ENCODE measurements around the gene TTLL9. TPM values are rescaled to one million over a fixed set of nuclear protein-coding genes. Genes with fewer than 3 reads are reported as not detected.

TTLL9 gene
- polyA plus RNA-seq, 1 of the 3 experiments (the other 2 are of a cell fraction), result 0.23 TPM

DNA sequence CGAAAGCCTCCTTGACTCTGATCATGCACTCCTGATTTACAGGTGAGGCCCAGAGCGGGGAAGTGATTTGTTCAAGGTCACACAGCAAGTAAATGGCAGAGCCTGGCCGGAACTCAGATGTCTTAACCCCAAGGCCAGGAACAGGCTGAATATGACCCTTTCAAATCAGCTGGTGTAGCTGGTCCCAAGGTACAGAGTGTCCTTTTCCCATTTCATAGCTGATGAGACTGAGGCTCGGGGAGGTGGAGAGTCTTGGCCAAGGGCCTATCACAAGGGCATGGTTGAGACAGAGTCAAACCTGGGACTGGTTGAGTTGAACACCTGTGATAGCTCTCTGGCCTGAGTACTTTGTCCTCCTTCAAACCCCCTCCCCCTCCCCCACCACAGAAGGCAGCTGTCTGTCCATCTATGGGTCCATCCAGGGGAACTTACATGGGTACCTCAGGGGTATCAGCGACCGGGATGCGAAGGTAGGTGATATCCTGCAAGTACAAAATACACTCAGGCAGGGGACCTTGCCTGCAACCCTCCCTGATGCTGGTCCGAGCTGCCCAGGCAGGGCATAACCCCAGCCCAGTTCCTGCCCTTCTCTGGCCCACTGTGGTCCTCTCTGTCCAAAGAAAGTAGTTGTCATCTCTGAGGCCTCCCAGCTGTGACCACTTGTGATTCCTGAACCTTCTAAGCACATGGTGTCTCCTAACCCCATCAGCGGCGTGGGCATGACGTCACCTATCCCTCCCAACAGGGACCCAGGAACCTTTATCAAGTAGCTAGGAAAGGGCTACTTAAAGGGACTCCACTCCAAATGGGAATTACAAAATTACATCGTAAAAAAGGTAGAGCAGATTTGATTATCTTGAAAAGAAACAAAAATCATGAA lies 5.7 kb upstream of the TTLL9 start:
- Histone ChIP-seq H2AFZ (ENCODE audit: low read depth) (no peak overlapping the region), H3K4me3 (ENCODE audit: low read depth in 2 of 2, low read length in 1 of 2) (no peak overlapping the region), H3K79me2 (ENCODE audit: insufficient read depth) (no peaks in the 10 kb centered on the region), H3K4me1 (ENCODE audit: control insufficient read depth in 1 of 2, insufficient read depth in 2 of 2, low read depth in 1 of 2, low read length in 1 of 2) (peaks cover 0 to 37% of the 10 kb centered on the region in 2 experiments; a peak in 2 of 4 replicates), H3K36me3 (replicated peaks in 1 of 2; ENCODE audit: control insufficient read depth in 1 of 2, insufficient read depth in 2 of 2, low read length in 1 of 2) (no peaks in the 10 kb centered on the region), H3K9ac (no peak overlapping the region), H3K9me2 (no peaks in the 10 kb centered on the region), H3F3A (replicated peaks; ENCODE audit: insufficient read depth) (peaks cover 5% of the 10 kb centered on the region), H4K20me1 (ENCODE audit: insufficient read depth) (no peaks in the 10 kb centered on the region), H3K4me2 (no peak overlapping the region), H3K9me3 (no peaks in the 10 kb centered on the region), H3K27ac (ENCODE audit: low read depth in 2 of 2, low read length in 1 of 2) (no peak overlapping the region), H3K27me3 (ENCODE audit: insufficient read depth) (no peaks in the 10 kb centered on the region)
- no peak for DNase-seq
- no peak for TF ChIP-seq NFIC (IDR thresholded peaks at IDR 0.05; ENCODE audit: borderline replicate concordance)
- 87% methylated on average over 11 of the region's 12 CpGs for WGBS (ENCODE audit: low lambda C conversion rate)
- CTCF ChIA-PET, result interaction anchor here (1.4 to 4.2 kb wide), 3 partner anchors 12 to 87 kb away, joined by 9 to 16 read pairs (median 16); partner anchors contain the start of gene PDRG1
- POLR2A ChIA-PET, result no interaction called here

GRCh38 chr20:31866221-31866620 lies 4.2 kb upstream of the TTLL9 start:
- Histone ChIP-seq H3K4me1 (ENCODE audit: control insufficient read depth in 1 of 2, insufficient read depth in 2 of 2, low read depth in 1 of 2, low read length in 1 of 2) (peaks cover 0 to 34% of the 10 kb centered on the region in 2 experiments; a peak in 2 of 4 replicates), H3K9ac (no peak overlapping the region), H3K9me3 (no peaks in the 10 kb centered on the region), H4K20me1 (ENCODE audit: insufficient read depth) (no peaks in the 10 kb centered on the region), H3K36me3 (replicated peaks in 1 of 2; ENCODE audit: control insufficient read depth in 1 of 2, insufficient read depth in 2 of 2, low read length in 1 of 2) (no peaks in the 10 kb centered on the region), H3K27me3 (ENCODE audit: insufficient read depth) (no peaks in the 10 kb centered on the region), H3F3A (replicated peaks; ENCODE audit: insufficient read depth) (peaks cover 5% of the 10 kb centered on the region), H3K4me3 (ENCODE audit: low read depth in 2 of 2, low read length in 1 of 2) (no peak overlapping the region), H3K9me2 (no peaks in the 10 kb centered on the region), H3K79me2 (ENCODE audit: insufficient read depth) (no peaks in the 10 kb centered on the region), H2AFZ (ENCODE audit: low read depth) (no peak overlapping the region), H3K27ac (ENCODE audit: low read depth in 2 of 2, low read length in 1 of 2) (no peak overlapping the region), H3K4me2 (no peak overlapping the region)
- CTCF ChIA-PET, result interaction anchor here (2.1 kb wide), 1 partner anchor 13 kb away, joined by 17 read pairs; no protein-coding TSS in a partner anchor
- no peak for TF ChIP-seq CHD2 (IDR thresholded peaks at IDR 0.05; ENCODE audit: low read length, partially characterized antibody)
- no peak for TF ChIP-seq YY1 (IDR thresholded peaks at IDR 0.05; ENCODE audit: low read depth)
- TF ChIP-seq CTCF (IDR thresholded peaks at IDR 0.05), result no peak
- TF ChIP-seq, protein P1, sequence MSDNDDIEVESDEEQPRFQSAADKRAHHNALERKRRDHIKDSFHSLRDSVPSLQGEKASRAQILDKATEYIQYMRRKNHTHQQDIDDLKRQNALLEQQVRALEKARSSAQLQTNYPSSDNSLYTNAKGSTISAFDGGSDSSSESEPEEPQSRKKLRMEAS (IDR thresholded peaks at IDR 0.05; ENCODE audit: low read depth), result no peak
- no peak for TF ChIP-seq RCOR1 (IDR thresholded peaks at IDR 0.05; ENCODE audit: low read length)
- no peak for TF ChIP-seq FOSL2 (IDR thresholded peaks at IDR 0.05; ENCODE audit: borderline replicate concordance, low read depth)
- no peak for TF ChIP-seq RAD21 (IDR thresholded peaks at IDR 0.05; ENCODE audit: low read length)
- TF ChIP-seq, protein P2, sequence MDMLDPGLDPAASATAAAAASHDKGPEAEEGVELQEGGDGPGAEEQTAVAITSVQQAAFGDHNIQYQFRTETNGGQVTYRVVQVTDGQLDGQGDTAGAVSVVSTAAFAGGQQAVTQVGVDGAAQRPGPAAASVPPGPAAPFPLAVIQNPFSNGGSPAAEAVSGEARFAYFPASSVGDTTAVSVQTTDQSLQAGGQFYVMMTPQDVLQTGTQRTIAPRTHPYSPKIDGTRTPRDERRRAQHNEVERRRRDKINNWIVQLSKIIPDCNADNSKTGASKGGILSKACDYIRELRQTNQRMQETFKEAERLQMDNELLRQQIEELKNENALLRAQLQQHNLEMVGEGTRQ (IDR thresholded peaks at IDR 0.05; ENCODE audit: borderline replicate concordance, low read depth, low read length), result no peak
- no peak for TF ChIP-seq GATA2 (CRISPR knock-in tag; IDR thresholded peaks at IDR 0.05)
- TF ChIP-seq ELF1 (IDR thresholded peaks at IDR 0.05), result no peak
- no peak for TF ChIP-seq EZH2phosphoT487 (IDR thresholded peaks at IDR 0.05; ENCODE audit: borderline replicate concordance, low read depth)
- no peak for TF ChIP-seq RFX5 (IDR thresholded peaks at IDR 0.05; ENCODE audit: low read length)
- no peak for TF ChIP-seq SMC3 (IDR thresholded peaks at IDR 0.05; ENCODE audit: low read depth, low read length)
- no peak for TF ChIP-seq FOXM1 (IDR thresholded peaks at IDR 0.05; ENCODE audit: low read depth)
- TF ChIP-seq, protein P3, sequence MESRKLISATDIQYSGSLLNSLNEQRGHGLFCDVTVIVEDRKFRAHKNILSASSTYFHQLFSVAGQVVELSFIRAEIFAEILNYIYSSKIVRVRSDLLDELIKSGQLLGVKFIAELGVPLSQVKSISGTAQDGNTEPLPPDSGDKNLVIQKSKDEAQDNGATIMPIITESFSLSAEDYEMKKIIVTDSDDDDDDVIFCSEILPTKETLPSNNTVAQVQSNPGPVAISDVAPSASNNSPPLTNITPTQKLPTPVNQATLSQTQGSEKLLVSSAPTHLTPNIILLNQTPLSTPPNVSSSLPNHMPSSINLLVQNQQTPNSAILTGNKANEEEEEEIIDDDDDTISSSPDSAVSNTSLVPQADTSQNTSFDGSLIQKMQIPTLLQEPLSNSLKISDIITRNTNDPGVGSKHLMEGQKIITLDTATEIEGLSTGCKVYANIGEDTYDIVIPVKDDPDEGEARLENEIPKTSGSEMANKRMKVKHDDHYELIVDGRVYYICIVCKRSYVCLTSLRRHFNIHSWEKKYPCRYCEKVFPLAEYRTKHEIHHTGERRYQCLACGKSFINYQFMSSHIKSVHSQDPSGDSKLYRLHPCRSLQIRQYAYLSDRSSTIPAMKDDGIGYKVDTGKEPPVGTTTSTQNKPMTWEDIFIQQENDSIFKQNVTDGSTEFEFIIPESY (IDR thresholded peaks at IDR 0.05; ENCODE audit: borderline replicate concordance, low read depth), result no peak
- TF ChIP-seq NFIC (IDR thresholded peaks at IDR 0.05; ENCODE audit: borderline replicate concordance), result no peak
- no peak for TF ChIP-seq TAF1 (IDR thresholded peaks at IDR 0.05; ENCODE audit: borderline replicate concordance, low read depth, low read length)
- TF ChIP-seq TCF12 (IDR thresholded peaks at IDR 0.05), result no peak
- DNase-seq, result no peak
- 70% methylated on average over 3 of the region's 3 CpGs for WGBS (ENCODE audit: low lambda C conversion rate)
- POLR2A ChIA-PET, result no interaction called here

Measured in SK-N-SH (cell line).